GM23338 (cell line): ENCODE measurements around the gene RHOG. TPM values are rescaled to one million over a fixed set of nuclear protein-coding genes. Genes with fewer than 3 reads are reported as not detected.
A peak's percentile ranks its signal among the peaks of the same experiment; 100 is the strongest.

Experiments used
- CREB1 ChIP-seq: fragments of 250-450 bp; sonication (Bioruptor Pico); IDR thresholded peaks from 2 replicates; pipeline ENCODE4 v1.5.0; 2020; ENCODE audit warnings: low read depth, mild to moderate bottlenecking, moderate library complexity
- EZH2 ChIP-seq: fragments of 200-600 bp; sonication (generic); IDR thresholded peaks from one replicate; pipeline ENCODE4 v1.8.0; 2017; ENCODE audit warnings: antibody characterized with exemption, mild to moderate bottlenecking, low read depth; ENCODE audit not compliant: unreplicated experiment
- EZH2phosphoT487 ChIP-seq: fragments of 200-600 bp; sonication (generic); IDR thresholded peaks from one replicate; pipeline ENCODE4 v1.8.1; 2018; ENCODE audit warnings: antibody characterized with exemption; ENCODE audit not compliant: unreplicated experiment
- POLR2AphosphoS5 ChIP-seq: IDR thresholded peaks from 2 replicates; pipeline ENCODE4 v1.6.1; 2016; ENCODE audit warnings: antibody characterized with exemption, low read depth
- STAT1 ChIP-seq: IDR thresholded peaks from one replicate; pipeline ENCODE4 v1.6.1; 2016; ENCODE audit warnings: antibody characterized with exemption; ENCODE audit not compliant: unreplicated experiment
- ZNF114 ChIP-seq: fragments of 250-450 bp; sonication (Bioruptor Pico); IDR thresholded peaks from 2 replicates; pipeline ENCODE4 v1.5.0; 2020; ENCODE audit warnings: mild to moderate bottlenecking, moderate library complexity
- ZNF331 ChIP-seq: fragments of 250-450 bp; sonication (Bioruptor Pico); IDR thresholded peaks from 2 replicates; pipeline ENCODE4 v1.5.0; 2020; ENCODE audit warnings: low read depth, mild to moderate bottlenecking, moderate library complexity
- polyA plus RNA-seq: library from polyadenylated mRNA; unstranded; fragments of >200 nt; fragmentation: Nextera tagmentation; extraction: Ambion mirVana; gene quantifications from 2 replicates; pipeline ENCODE4 v1.2.1, GENCODE V29; 2016
- total RNA-seq: library from RNA; depleted of rRNA; stranded (reverse); fragments of >200 nt; shearing (Covaris generic); gene quantifications from 2 replicates; pipeline ENCODE4 v1.2.3, GENCODE V29; 2014
- TF ChIP-seq, protein P1 (sequence below): fragments of 250-450 bp; sonication (Bioruptor Pico); IDR thresholded peaks from 2 replicates; pipeline ENCODE4 v1.5.0; 2020; ENCODE audit warnings: mild to moderate bottlenecking, moderate library complexity
- TF ChIP-seq, protein P2 (sequence below), 2 experiments: fragments of 200-600 bp in 1 of 2; sonication (generic) in 1 of 2; conservative IDR thresholded peaks; 2 replicates each; pipeline versions ENCODE4 v1.5.1 to v1.6.1; 2016 to 2017; ENCODE audit warnings: antibody characterized with exemption in 2 of 2, low read depth in 2 of 2, mild to moderate bottlenecking in 2 of 2, moderate library complexity in 1 of 2

RHOG gene
- total and polyA plus RNA-seq, 2 experiments from 2014 or later = 26.3 to 38.6 TPM

DNA sequence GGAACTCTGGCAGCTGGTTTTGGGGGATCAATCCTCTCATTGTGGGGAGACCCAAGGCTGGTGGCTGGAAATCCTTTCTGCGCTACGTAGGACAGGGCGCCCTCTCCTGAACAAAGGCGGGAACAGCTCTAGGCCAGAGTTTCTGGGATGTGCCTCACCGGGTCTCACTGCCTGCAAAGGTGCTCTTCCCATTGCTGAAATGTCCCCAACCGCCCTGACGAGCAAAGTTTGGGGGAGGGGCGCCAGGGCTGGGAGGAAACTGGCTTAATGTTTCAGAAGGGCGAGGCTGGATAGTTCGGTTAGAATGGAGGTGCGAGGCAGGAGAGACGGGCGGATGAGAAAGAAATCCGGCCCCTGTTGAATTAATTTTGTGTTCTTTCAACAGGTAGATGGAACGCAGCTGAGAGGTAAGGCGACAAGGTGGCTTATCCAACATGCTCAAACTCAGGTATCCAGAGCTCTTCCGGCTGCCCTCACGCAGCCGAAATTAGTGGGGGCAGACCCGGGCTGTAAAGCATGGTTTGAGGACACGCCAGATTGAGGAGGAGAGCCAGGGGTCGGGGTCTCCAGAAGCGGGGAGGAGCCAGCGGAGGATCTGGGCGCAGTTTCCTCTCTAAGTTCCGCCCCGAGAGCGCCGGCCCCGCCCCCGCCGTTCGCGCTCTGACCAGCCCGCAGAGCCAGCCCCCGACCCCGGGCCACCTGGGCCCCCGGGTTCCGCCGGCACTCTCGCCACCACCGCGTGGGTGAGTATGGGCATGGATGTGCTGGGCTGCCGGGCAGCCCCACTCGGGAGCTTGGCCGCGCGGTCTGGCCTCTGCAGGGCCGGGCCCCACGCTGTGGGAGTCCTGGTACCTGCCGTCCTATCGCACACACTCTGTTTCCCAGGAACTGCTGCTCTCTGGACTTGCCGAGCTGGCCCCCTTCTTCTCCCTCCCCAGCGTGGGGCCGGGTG lies 32.6 kb downstream of the RHOG start, which contains the start of gene PGAP2 (continued):
- TF ChIP-seq, protein P1, sequence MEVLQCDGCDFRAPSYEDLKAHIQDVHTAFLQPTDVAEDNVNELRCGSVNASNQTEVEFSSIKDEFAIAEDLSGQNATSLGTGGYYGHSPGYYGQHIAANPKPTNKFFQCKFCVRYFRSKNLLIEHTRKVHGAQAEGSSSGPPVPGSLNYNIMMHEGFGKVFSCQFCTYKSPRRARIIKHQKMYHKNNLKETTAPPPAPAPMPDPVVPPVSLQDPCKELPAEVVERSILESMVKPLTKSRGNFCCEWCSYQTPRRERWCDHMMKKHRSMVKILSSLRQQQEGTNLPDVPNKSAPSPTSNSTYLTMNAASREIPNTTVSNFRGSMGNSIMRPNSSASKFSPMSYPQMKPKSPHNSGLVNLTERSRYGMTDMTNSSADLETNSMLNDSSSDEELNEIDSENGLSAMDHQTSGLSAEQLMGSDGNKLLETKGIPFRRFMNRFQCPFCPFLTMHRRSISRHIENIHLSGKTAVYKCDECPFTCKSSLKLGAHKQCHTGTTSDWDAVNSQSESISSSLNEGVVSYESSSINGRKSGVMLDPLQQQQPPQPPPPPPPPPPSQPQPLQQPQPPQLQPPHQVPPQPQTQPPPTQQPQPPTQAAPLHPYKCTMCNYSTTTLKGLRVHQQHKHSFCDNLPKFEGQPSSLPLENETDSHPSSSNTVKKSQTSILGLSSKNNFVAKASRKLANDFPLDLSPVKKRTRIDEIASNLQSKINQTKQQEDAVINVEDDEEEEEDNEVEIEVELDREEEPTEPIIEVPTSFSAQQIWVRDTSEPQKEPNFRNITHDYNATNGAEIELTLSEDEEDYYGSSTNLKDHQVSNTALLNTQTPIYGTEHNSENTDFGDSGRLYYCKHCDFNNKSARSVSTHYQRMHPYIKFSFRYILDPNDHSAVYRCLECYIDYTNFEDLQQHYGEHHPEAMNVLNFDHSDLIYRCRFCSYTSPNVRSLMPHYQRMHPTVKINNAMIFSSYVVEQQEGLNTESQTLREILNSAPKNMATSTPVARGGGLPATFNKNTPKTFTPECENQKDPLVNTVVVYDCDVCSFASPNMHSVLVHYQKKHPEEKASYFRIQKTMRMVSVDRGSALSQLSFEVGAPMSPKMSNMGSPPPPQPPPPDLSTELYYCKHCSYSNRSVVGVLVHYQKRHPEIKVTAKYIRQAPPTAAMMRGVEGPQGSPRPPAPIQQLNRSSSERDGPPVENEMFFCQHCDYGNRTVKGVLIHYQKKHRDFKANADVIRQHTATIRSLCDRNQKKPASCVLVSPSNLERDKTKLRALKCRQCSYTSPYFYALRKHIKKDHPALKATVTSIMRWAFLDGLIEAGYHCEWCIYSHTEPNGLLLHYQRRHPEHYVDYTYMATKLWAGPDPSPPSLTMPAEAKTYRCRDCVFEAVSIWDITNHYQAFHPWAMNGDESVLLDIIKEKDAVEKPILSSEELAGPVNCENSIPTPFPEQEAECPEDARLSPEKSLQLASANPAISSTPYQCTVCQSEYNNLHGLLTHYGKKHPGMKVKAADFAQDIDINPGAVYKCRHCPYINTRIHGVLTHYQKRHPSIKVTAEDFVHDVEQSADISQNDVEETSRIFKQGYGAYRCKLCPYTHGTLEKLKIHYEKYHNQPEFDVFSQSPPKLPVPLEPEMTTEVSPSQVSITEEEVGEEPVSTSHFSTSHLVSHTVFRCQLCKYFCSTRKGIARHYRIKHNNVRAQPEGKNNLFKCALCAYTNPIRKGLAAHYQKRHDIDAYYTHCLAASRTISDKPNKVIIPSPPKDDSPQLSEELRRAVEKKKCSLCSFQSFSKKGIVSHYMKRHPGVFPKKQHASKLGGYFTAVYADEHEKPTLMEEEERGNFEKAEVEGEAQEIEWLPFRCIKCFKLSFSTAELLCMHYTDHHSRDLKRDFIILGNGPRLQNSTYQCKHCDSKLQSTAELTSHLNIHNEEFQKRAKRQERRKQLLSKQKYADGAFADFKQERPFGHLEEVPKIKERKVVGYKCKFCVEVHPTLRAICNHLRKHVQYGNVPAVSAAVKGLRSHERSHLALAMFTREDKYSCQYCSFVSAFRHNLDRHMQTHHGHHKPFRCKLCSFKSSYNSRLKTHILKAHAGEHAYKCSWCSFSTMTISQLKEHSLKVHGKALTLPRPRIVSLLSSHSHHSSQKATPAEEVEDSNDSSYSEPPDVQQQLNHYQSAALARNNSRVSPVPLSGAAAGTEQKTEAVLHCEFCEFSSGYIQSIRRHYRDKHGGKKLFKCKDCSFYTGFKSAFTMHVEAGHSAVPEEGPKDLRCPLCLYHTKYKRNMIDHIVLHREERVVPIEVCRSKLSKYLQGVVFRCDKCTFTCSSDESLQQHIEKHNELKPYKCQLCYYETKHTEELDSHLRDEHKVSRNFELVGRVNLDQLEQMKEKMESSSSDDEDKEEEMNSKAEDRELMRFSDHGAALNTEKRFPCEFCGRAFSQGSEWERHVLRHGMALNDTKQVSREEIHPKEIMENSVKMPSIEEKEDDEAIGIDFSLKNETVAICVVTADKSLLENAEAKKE (CRISPR knock-in tag) = no peak
- TF ChIP-seq ZNF114 (CRISPR knock-in tag) (no peak), EZH2 (no peak), STAT1 (no peak), CREB1 (CRISPR knock-in tag) (peak; percentile 47; the same call in 1 of the 2 replicates), POLR2AphosphoS5 (peak; percentile 85), EZH2phosphoT487 (no peak), ZNF331 (CRISPR knock-in tag) (0 out of 2 replicates have a peak, but pooled peaks have one; percentile 37)
- TF ChIP-seq, protein P2, sequence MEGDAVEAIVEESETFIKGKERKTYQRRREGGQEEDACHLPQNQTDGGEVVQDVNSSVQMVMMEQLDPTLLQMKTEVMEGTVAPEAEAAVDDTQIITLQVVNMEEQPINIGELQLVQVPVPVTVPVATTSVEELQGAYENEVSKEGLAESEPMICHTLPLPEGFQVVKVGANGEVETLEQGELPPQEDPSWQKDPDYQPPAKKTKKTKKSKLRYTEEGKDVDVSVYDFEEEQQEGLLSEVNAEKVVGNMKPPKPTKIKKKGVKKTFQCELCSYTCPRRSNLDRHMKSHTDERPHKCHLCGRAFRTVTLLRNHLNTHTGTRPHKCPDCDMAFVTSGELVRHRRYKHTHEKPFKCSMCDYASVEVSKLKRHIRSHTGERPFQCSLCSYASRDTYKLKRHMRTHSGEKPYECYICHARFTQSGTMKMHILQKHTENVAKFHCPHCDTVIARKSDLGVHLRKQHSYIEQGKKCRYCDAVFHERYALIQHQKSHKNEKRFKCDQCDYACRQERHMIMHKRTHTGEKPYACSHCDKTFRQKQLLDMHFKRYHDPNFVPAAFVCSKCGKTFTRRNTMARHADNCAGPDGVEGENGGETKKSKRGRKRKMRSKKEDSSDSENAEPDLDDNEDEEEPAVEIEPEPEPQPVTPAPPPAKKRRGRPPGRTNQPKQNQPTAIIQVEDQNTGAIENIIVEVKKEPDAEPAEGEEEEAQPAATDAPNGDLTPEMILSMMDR (conservative IDR thresholded peaks at IDR 0.05; ENCODE audit: low read depth in 2 of 2) = peak; percentile 79
